ENCODE measurements around the gene VASP. TPM values are rescaled to one million over a fixed set of nuclear protein-coding genes. Genes with fewer than 3 reads are reported as not detected.

Gene VASP
- total and polyA plus RNA-seq, 2 of the 13 experiments (the other 11 are each of a cell fraction or from before 2014, with no cell fraction given): 41.8 to 67.1 TPM

- POLR2A ChIA-PET: interaction anchor here (0.8 to 1.0 kb wide), 2 partner anchors 12 to 87 kb away, joined by 3 to 4 read pairs; partner anchors contain the start of gene OPA3
- CTCF ChIA-PET (ENCODE audit: low intra/inter-chr PET ratio, low total read pairs): no interaction called here
- Histone ChIP-seq H3K4me1 (ENCODE audit: insufficient read depth, low read length) (peaks cover 48% of the 10 kb centered on the region), H3K4me3 (replicated peaks in 1 of 3; ENCODE audit: insufficient read depth in 1 of 3, low read depth in 2 of 3, low read length in 3 of 3) (peak overlapping the region in 1 of 3 experiments; percentile 54; a peak in 2 of 6 replicates), H3K9me3 (ENCODE audit: low read length) (no peaks in the 10 kb centered on the region), H3K79me2 (ENCODE audit: insufficient read depth, low read length) (no peaks in the 10 kb centered on the region), H2AFZ (ENCODE audit: low read length) (no peak overlapping the region), H3K9ac (ENCODE audit: insufficient read depth, low read depth, low read length) (no peak overlapping the region), H4K20me1 (ENCODE audit: insufficient read depth, low read length) (no peaks in the 10 kb centered on the region), H3K4me2 (ENCODE audit: low read depth, low read length) (peak overlapping the region; percentile 68; the same call in 1 of the 2 replicates), H3K36me3 (replicated peaks in 1 of 2; ENCODE audit: control insufficient read depth in 1 of 2, insufficient read depth in 2 of 2, low read length in 2 of 2) (no peaks in the 10 kb centered on the region), H3K27ac (ENCODE audit: extremely low read length, insufficient read depth, low read length) (no peak overlapping the region), H3K27me3 (ENCODE audit: control insufficient read depth in 1 of 2, insufficient read depth in 2 of 2, low read length in 2 of 2) (no peaks in the 10 kb centered on the region; a peak in 1 of 5 replicates)
- DNase-seq (ENCODE audit: low spot score) (no peak), FAIRE-seq (no peak), ATAC-seq (no peak)
- intact Hi-C loops (cut with micrococcal nuclease; ENCODE audit: unreplicated experiment) (loop anchor here (5.0 kb wide), 1 partner anchor 145 kb away; no protein-coding TSS in a partner anchor), in situ Hi-C loops (cut with HindIII; ENCODE audit: extremely low pct_ligation_motif_present, low pct_unique_long_range_greater_than_20kb) (no loop called here)
- TF ChIP-seq GATAD2A (CRISPR knock-in tag; IDR thresholded peaks at IDR 0.05) (no peak), SIX1 (CRISPR knock-in tag; IDR thresholded peaks at IDR 0.05; ENCODE audit: borderline replicate concordance) (no peak), ZNF10 (CRISPR knock-in tag; IDR thresholded peaks at IDR 0.05; ENCODE audit: borderline replicate concordance, low read depth) (no peak), PHF20 (CRISPR knock-in tag; IDR thresholded peaks at IDR 0.05) (no peak), ZSCAN25 (CRISPR knock-in tag; IDR thresholded peaks at IDR 0.05) (no peak), SP2 (CRISPR knock-in tag; IDR thresholded peaks at IDR 0.05) (no peak), ZNF879 (CRISPR knock-in tag; IDR thresholded peaks at IDR 0.05) (no peak), HNF4A (CRISPR knock-in tag; IDR thresholded peaks at IDR 0.05) (no peak), ZKSCAN5 (CRISPR knock-in tag; IDR thresholded peaks at IDR 0.05) (no peak)
- 67% methylated on average over 12 of the region's 16 CpGs for WGBS (ENCODE audit: low lambda C conversion rate)
- no TSS peak for BruUV-seq (replicated peaks)
Observed at GRCh38 chr19:45497791-45498190, 9.5 kb upstream of the VASP start.
